B cell (primary cell): Measurements from ENCODE around the gene TTC8.

Source experiments
- EZH2 ChIP-seq: IDR thresholded peaks from 2 replicates; pipeline ENCODE4 v1.6.1; 2012; ENCODE audit warnings: borderline replicate concordance, low read depth, mild to moderate bottlenecking, moderate library complexity, low read length; ENCODE audit not compliant: insufficient read depth, poor library complexity, severe bottlenecking
- TF ChIP-seq, protein P1 (sequence below): fragments of 200-600 bp; IDR thresholded peaks from one replicate; pipeline ENCODE4 v1.8.0; 2022; ENCODE audit warnings: antibody characterized with exemption, mild to moderate bottlenecking

- no peak for TF ChIP-seq EZH2
- TF ChIP-seq, protein P1, sequence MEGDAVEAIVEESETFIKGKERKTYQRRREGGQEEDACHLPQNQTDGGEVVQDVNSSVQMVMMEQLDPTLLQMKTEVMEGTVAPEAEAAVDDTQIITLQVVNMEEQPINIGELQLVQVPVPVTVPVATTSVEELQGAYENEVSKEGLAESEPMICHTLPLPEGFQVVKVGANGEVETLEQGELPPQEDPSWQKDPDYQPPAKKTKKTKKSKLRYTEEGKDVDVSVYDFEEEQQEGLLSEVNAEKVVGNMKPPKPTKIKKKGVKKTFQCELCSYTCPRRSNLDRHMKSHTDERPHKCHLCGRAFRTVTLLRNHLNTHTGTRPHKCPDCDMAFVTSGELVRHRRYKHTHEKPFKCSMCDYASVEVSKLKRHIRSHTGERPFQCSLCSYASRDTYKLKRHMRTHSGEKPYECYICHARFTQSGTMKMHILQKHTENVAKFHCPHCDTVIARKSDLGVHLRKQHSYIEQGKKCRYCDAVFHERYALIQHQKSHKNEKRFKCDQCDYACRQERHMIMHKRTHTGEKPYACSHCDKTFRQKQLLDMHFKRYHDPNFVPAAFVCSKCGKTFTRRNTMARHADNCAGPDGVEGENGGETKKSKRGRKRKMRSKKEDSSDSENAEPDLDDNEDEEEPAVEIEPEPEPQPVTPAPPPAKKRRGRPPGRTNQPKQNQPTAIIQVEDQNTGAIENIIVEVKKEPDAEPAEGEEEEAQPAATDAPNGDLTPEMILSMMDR = no peak
Measured at GRCh38 chr14:88849716-88850115, 25.3 kb downstream of the TTC8 start.
